Gastrocnemius medialis (tissue), 4 donors: ENCODE data around the gene GABPB2. TPM values are rescaled to one million over a fixed set of nuclear protein-coding genes. Genes with fewer than 3 reads are reported as not detected.

Experiments used
- ATAC-seq, 2 donors: fragments of 150-250 bp; one replicate each; pipeline ENCODE4 v1.9.1; 2016
- DNase-seq, 2 donors: peaks; one replicate each; pipeline ENCODE4 v3.0.0-alpha.2; 2019
- H3K27ac ChIP-seq, 4 donors: fragments of 200-600 bp; sonication (generic); 1 replicate in 1 of 4; 2 replicates in 3 of 4; pipeline ENCODE4 v1.5.1; 2016 to 2018; ENCODE audit warnings: mild to moderate bottlenecking in 2 of 4, moderate library complexity in 1 of 4
- H3K27me3 ChIP-seq, 3 donors: fragments of 200-600 bp; sonication (generic) in 2 of 3; 1 replicate in 1 of 3; 2 replicates in 2 of 3; pipeline versions ENCODE4 v1.5.1 to v1.6.0; 2016 to 2019; ENCODE audit warnings: mild to moderate bottlenecking in 1 of 3, moderate library complexity in 1 of 3
- H3K36me3 ChIP-seq, 2 donors: fragments of 200-600 bp; sonication (generic) in 1 of 2; one replicate each; pipeline ENCODE4 v1.5.1; 2017 to 2018
- H3K4me1 ChIP-seq, 2 donors: fragments of 200-600 bp; sonication (generic) in 1 of 2; one replicate each; pipeline ENCODE4 v1.5.1; 2016 to 2017; ENCODE audit warnings: mild to moderate bottlenecking in 2 of 2
- H3K4me3 ChIP-seq, 4 donors: fragments of 200-600 bp; sonication (generic) in 3 of 4; 1 replicate in 1 of 4; 2 replicates in 3 of 4; pipeline ENCODE4 v1.5.1; 2016 to 2019; ENCODE audit warnings: mild to moderate bottlenecking in 2 of 4
- H3K9me3 ChIP-seq, 3 donors: fragments of 200-600 bp; sonication (generic) in 2 of 3; 1 replicate in 1 of 3; 2 replicates in 2 of 3; pipeline ENCODE4 v1.5.1; 2016 to 2019
- POLR2A ChIP-seq, 2 donors: fragments of 450-650 bp; IDR thresholded peaks; one replicate each; pipeline ENCODE4 v1.6.1; 2017; ENCODE audit warnings: antibody characterized with exemption in 2 of 2, mild to moderate bottlenecking in 2 of 2, moderate library complexity in 2 of 2
- in situ Hi-C, 4 donors: fragments of 200-750 bp; cut with MboI; loops; one replicate each; pipeline versions ENCODE4 v1.15.0 to v1.8.0; 2017; ENCODE audit warnings: low sequenced_read_pairs in 4 of 4
- intact Hi-C: fragments of 100-400 bp; cut with DNase I; formaldehyde crosslinking; loops from one replicate; pipeline ENCODE4 v1.15.1; 2023; ENCODE audit warnings: low total_unique reads
- total RNA-seq, 4 donors: library from RNA; depleted of rRNA; stranded (reverse); fragments of >200 nt; gene quantifications; one replicate each; pipeline versions ENCODE4 v1.1.0 to v1.2.3, GENCODE V29; 2016
- TF ChIP-seq, protein P1 (sequence below), 5 experiments: fragments of 450-650 bp in 3 of 5; fragments of 200-600 bp in 2 of 5; sonication (generic) in 2 of 5; IDR thresholded peaks in 4 of 5; conservative IDR thresholded peaks in 1 of 5; 1 replicate in 4 of 5; 2 replicates in 1 of 5; pipeline ENCODE4 v1.5.1; 2016 to 2019; ENCODE audit warnings: antibody characterized with exemption in 5 of 5, mild to moderate bottlenecking in 3 of 5, moderate library complexity in 3 of 5

The GABPB2 gene
- 10 to 100 TPM; 11.9 to 20.5 (median 17.9) TPM for total RNA-seq

DNA sequence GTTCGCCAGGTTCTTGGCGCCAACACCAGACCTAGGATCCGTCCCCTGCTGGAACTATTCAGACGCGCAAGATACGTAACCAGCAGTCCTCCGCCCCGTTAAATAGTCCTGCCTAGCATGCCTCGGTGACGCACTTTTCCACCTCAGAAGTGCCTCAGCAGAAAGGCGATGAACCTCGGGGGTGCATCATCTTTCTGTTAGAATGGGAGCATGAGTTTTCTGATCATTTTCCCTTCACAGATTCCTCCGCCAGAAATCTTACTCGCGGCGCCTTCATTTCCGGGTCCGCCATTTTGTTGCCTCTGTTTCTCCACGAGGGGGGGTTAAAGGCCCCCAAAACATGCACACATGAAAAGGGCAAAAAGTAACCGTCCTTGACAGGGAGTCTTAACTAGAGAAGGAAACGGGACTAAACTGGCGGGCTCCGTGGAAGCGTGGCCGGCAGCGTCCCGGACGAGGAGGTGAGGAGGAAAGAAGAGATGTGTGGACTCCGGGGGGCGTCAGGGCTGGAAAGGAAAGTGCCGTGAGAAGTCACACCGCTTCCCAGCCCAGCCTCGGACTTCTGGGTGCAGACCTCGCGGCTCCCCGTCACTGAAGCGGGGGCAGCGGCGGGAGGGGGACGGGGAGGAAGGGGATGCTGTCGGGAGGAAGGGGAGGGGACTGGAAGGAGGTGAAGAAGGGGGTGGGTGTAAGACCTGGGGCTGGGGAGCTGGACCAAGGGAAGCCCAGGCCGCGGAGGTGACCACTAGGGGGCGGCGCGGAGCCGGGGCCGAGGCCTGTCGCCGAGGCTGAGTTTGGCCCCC lies at the start of gene GABPB2:
Gene GABPB2 (plus strand): TSS at position 288 of the 803 bp plus-strand sequence. CDS start 17,429 bp downstream, outside the sequence.
- intact Hi-C loops, result loop anchor here (2.0 kb wide), 4 partner anchors 46 to 94 kb away; partner anchors contain the start of genes LYSMD1, SEMA6C and TNFAIP8L2
- Histone ChIP-seq H3K36me3 (peaks cover 0 to 4% of the 10 kb centered on the region in 2 donors), H3K4me3 (peak within 1 kb of the TSS; percentile 85 to 96 (median 92)), H3K4me1 (peaks cover 9 to 19% of the 10 kb centered on the region in 2 donors), H3K27me3 (no peaks in the 10 kb centered on the region), H3K27ac (peak within 1 kb of the TSS; percentile 94 to 99 (median 98)), H3K9me3 (no peaks in the 10 kb centered on the region)
- TF ChIP-seq POLR2A (IDR thresholded peaks at IDR 0.05), result peak; percentile 43 to 50
- TF ChIP-seq, protein P1, sequence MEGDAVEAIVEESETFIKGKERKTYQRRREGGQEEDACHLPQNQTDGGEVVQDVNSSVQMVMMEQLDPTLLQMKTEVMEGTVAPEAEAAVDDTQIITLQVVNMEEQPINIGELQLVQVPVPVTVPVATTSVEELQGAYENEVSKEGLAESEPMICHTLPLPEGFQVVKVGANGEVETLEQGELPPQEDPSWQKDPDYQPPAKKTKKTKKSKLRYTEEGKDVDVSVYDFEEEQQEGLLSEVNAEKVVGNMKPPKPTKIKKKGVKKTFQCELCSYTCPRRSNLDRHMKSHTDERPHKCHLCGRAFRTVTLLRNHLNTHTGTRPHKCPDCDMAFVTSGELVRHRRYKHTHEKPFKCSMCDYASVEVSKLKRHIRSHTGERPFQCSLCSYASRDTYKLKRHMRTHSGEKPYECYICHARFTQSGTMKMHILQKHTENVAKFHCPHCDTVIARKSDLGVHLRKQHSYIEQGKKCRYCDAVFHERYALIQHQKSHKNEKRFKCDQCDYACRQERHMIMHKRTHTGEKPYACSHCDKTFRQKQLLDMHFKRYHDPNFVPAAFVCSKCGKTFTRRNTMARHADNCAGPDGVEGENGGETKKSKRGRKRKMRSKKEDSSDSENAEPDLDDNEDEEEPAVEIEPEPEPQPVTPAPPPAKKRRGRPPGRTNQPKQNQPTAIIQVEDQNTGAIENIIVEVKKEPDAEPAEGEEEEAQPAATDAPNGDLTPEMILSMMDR (IDR thresholded peaks at IDR 0.05 in 4 of 5, conservative IDR thresholded peaks at IDR 0.05 in 1 of 5), result peak; percentile 57 to 94 (median 90)
- peak; percentile 91 for ATAC-seq
- in situ Hi-C loops, result no loop called here
- DNase-seq, result peak; percentile 88 to 94

DNA sequence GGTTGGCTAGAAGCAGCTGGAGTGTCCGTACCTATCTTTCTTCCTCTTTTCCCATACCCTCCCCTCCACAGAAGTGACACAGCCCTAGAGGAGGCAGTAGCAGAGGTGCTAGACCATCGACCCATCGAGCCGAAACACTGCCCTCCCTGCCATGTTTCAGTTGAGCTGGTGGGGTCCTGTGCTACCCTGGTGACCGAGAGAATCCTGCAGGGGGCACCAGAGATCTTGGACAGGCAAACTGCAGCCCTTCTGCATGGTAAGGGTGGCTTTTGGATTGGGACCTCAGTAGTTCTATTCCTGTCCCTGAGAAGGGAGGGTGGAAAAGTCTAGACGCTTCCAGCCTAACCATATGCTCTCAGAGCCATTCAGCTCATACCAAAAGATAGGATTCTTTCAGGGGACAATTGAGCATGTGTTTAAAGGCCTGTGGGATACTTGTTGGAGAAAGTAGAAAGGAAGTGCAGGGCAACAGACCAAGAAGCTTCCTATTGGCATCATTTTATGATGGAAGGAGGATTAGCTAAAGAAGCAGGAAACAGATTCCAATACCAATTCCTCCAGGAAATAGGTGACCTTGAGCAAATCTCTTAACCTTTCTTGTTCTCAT lies 45.9 kb upstream of the GABPB2 start:
- intact Hi-C loops, result loop anchor here (1.0 to 5.0 kb wide), 5 partner anchors 24 to 123 kb away; partner anchors contain the start of genes CDC42SE1, GABPB2 and SEMA6C
- H3K36me3 ChIP-seq, result peaks cover 0 to 42% of the 10 kb centered on the region in 2 donors
- in situ Hi-C loops, result no loop called here

DNA sequence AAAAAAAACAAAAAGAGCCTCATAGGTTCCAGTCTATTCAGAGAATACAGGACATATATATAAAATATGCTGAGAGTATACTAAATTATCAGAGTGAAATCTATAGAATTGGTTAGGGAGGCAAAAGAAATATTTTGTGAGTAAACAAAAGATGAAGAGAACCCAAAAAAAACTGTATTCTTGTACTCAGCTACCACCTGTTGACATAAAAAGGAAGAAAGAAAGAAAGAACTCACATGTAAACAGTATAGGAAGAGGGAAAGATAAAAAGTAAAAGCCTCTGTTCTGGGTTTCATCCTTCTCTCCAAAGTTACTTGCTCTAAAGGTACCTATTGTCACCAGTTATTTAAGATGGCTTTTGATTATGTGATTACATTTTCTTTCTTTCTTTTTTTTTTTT lies 44.1 kb upstream of the GABPB2 start:
- H3K4me3 ChIP-seq, result no peak overlapping the region
- peaks cover 16 to 21% of the 10 kb centered on the region in 2 donors for H3K4me1 ChIP-seq
- intact Hi-C loops, result no loop called here
- peaks cover 0 to 56% of the 10 kb centered on the region in 2 donors for H3K36me3 ChIP-seq
- no peak for ATAC-seq
- in situ Hi-C loops, result no loop called here
- no peak overlapping the region for H3K27ac ChIP-seq
- no peak for DNase-seq
- no peaks in the 10 kb centered on the region for H3K27me3 ChIP-seq
- no peaks in the 10 kb centered on the region for H3K9me3 ChIP-seq
- TF ChIP-seq, protein P1 (IDR thresholded peaks at IDR 0.05 in 4 of 5, conservative IDR thresholded peaks at IDR 0.05 in 1 of 5), result no peak
- TF ChIP-seq POLR2A (IDR thresholded peaks at IDR 0.05), result no peak

More for the DNA sequence above, 45.9 kb upstream of the GABPB2 start:
- H3K27me3 ChIP-seq, result no peaks in the 10 kb centered on the region
- no peak overlapping the region for H3K4me3 ChIP-seq
- peak overlapping the region; percentile 45 to 75 (median 72) for H3K27ac ChIP-seq
- TF ChIP-seq, protein P1 (IDR thresholded peaks at IDR 0.05 in 4 of 5, conservative IDR thresholded peaks at IDR 0.05 in 1 of 5), result peak; percentile 68 to 81 (median 77)
- no peak for TF ChIP-seq POLR2A (IDR thresholded peaks at IDR 0.05)
- DNase-seq (peak; percentile 71 to 81), ATAC-seq (peak; percentile 88 to 99)
- H3K4me1 ChIP-seq, result peaks cover 16 to 21% of the 10 kb centered on the region in 2 donors
- H3K9me3 ChIP-seq, result no peaks in the 10 kb centered on the region

DNA sequence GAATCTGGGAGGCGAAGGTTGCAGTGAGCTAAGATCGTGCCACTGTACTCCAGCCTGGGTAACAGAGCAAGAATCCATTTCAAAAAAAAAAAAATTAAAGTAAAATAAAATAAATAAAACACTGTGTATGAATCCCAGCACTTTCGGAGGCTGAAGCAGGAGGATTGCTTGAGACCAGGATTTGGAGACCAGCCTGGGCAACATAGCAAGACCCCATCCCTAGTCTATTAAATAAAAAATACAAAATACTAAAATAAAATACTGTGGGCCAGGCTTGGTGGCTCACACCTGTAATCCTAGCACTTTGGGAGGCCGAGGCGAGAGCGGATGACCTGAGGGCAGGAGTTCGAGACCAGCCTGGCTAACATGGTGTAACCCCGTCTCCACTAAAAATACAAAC lies 38.4 kb upstream of the GABPB2 start:
- in situ Hi-C loops (no loop called here), intact Hi-C loops (no loop called here)
- H3K4me3 ChIP-seq, result no peak overlapping the region
- ATAC-seq (no peak), DNase-seq (no peak)
- no peaks in the 10 kb centered on the region for H3K9me3 ChIP-seq
- no peak overlapping the region for H3K27ac ChIP-seq
- TF ChIP-seq, protein P1 (IDR thresholded peaks at IDR 0.05 in 4 of 5, conservative IDR thresholded peaks at IDR 0.05 in 1 of 5), result no peak
- no peak for TF ChIP-seq POLR2A (IDR thresholded peaks at IDR 0.05)
- peaks cover 0 to 64% of the 10 kb centered on the region in 2 donors for H3K36me3 ChIP-seq
- no peaks in the 10 kb centered on the region for H3K27me3 ChIP-seq
- H3K4me1 ChIP-seq, result no peaks in the 10 kb centered on the region
